HUES64 (cell line): Measurements from ENCODE around the gene SLC48A1.
"Not testable (repeated sequence)": the region's sequence is repeated elsewhere in the genome, so short reads cannot be mapped to it uniquely, and the experiment has no call there.

Source experiments
- H3K27ac ChIP-seq: 2 replicates; pipeline ENCODE4 v1.7.0; 2013; ENCODE audit warnings: low read depth, low read length, inconsistent platforms
- H3K27me3 ChIP-seq: 2 replicates; pipeline ENCODE4 v1.6.1; 2013; ENCODE audit warnings: mild to moderate bottlenecking, low read length; ENCODE audit not compliant: insufficient read depth
- H3K36me3 ChIP-seq: 2 replicates; pipeline ENCODE4 v1.6.1; 2013; ENCODE audit warnings: mild to moderate bottlenecking, low read length; ENCODE audit not compliant: insufficient read depth
- H3K4me1 ChIP-seq: 2 replicates; pipeline ENCODE4 v1.6.1; 2013; ENCODE audit warnings: mild to moderate bottlenecking, low read length, moderate library complexity; ENCODE audit not compliant: insufficient read depth
- H3K4me3 ChIP-seq: 2 replicates; pipeline ENCODE4 v1.5.1; 2013; ENCODE audit warnings: mild to moderate bottlenecking, low read length, moderate library complexity
- H3K9ac ChIP-seq: 2 replicates; pipeline ENCODE4 v1.6.1; 2013; ENCODE audit warnings: mild to moderate bottlenecking, low read depth, low read length
- H3K9me3 ChIP-seq: 2 replicates; pipeline ENCODE4 v1.6.1; 2013; ENCODE audit warnings: low read depth, low read length; ENCODE audit not compliant: insufficient read depth
- WGBS: fragments of 150-250, 120-280 bp; methylation state at CpG from one replicate; pipeline ENCODE4 v1.1.7; 2013; ENCODE audit warnings: missing lambda C conversion rate; 5-methylcytosine and 5-hydroxymethylcytosine counted together

SLC48A1 gene

GRCh38 chr12:47809518-47809917, 36.5 kb downstream of the SLC48A1 start:
- not testable (repeated sequence) for H3K27ac ChIP-seq, H3K9ac ChIP-seq, H3K27me3 ChIP-seq, H3K9me3 ChIP-seq, H3K4me3 ChIP-seq
- peaks cover 63% of the 10 kb centered on the region for H3K4me1 ChIP-seq
- peaks cover 15% of the 10 kb centered on the region for H3K36me3 ChIP-seq
- 96% methylated on average over 8 of the region's 9 CpGs for WGBS

GRCh38 chr12:47811072-47811396, 38.0 kb downstream of the SLC48A1 start:
- Histone ChIP-seq H3K36me3 (peaks cover 8% of the 10 kb centered on the region; the same call in 1 of the 2 replicates), H3K27ac (peak overlapping the region; percentile 61; the same call in 1 of the 2 replicates), H3K4me1 (peaks cover 67% of the 10 kb centered on the region), H3K9ac (no peak overlapping the region), H3K27me3 (no peaks in the 10 kb centered on the region), H3K4me3 (no peak overlapping the region), H3K9me3 (no peaks in the 10 kb centered on the region)
- WGBS: 14% methylated on average over 2 of the region's 2 CpGs

DNA sequence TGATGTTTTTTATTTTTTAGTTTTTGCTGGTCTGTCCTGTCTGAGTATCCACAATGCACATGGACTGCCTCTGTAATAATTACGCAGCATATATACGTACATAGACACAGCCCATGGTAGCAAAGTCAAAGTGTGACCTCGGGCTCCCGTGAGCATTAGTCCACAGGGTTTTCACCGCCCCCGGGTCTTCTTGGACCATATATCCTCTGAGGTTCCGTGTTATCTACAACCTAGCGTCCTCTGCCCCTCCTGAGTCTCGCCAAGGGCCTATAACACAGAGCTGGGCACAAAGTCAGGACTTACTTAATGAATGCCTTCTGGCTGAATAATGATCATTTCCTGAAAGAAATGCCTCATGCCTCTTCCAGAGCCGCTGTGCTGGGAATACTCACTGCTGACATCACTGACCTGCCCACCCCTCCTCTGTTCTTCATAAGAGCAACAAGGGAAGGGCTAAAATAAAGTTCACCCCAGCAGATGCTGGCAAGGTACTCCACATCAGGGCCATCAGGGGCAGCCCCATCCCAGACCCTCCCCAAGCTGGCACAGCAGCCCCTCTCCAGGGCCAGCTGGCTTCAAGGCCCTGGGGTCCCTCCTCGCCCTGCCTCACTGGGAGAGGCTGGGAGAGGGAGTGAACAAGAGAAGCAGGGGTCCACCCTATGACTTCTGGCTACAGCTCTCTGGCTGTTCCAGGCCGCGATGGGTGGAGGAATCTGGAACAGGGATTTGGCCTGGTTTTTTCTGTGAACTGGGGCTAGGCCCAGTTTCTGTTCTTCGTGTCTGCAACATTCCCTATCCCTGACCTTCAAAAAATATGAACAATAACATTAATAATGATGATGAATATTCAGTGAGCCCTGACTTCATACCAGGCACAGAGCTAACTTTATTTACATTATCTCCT, 38.8 kb downstream of the SLC48A1 start:
- WGBS: 86% methylated on average over 13 of the region's 14 CpGs
- Histone ChIP-seq H3K36me3 (peaks cover 6% of the 10 kb centered on the region; the same call in 1 of the 2 replicates), H3K4me3 (peak overlapping the region; percentile 41; the same call in 1 of the 2 replicates), H3K27me3 (no peaks in the 10 kb centered on the region), H3K27ac (peak overlapping the region; percentile 98), H3K4me1 (peaks cover 73% of the 10 kb centered on the region), H3K9me3 (no peaks in the 10 kb centered on the region), H3K9ac (peak overlapping the region; percentile 22)

DNA sequence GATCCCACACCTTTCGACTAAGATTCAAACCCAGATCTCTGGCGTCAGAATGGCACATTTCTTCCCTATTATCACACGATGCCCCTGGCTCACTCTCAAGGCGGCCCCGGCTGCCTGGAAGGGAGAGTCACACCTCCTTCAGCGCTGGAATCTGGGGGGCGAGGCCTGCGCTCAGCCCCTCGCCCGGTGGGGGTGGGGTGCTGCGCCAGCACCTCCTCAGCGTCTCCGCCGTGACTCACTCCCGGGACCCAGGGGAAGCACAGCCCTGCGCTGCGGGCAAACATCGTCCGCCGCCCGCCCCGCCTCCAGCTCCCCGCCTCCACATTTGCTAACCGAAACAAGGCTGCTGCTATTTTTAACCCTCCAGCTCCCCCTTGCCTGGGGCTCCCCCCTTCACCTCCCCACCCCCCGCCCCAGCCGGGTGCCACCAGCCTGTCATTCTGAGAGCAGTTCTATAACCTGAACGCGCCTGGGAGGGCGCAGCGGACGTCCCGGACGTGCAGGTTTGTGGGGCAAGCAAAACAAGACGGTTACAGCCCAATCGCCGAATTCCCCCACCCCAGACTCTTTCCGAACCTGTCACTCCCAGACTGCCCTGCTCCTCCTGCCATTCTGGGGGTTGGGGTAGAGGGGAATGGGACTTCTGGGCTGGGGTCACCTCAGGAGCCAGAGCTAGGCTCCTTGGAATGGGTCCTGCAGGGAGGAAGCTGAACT, 39.9 kb downstream of the SLC48A1 start:
- H3K4me3 ChIP-seq: peak overlapping the region; percentile 41
- peak overlapping the region; percentile 98 for H3K27ac ChIP-seq
- peaks cover 76% of the 10 kb centered on the region for H3K4me1 ChIP-seq
- H3K36me3 ChIP-seq: peaks cover 9% of the 10 kb centered on the region; the same call in 1 of the 2 replicates
- H3K27me3 ChIP-seq: no peaks in the 10 kb centered on the region
- H3K9me3 ChIP-seq: no peaks in the 10 kb centered on the region
- peak overlapping the region; percentile 33 for H3K9ac ChIP-seq
- WGBS: 3% methylated on average over 36 of the region's 37 CpGs

DNA sequence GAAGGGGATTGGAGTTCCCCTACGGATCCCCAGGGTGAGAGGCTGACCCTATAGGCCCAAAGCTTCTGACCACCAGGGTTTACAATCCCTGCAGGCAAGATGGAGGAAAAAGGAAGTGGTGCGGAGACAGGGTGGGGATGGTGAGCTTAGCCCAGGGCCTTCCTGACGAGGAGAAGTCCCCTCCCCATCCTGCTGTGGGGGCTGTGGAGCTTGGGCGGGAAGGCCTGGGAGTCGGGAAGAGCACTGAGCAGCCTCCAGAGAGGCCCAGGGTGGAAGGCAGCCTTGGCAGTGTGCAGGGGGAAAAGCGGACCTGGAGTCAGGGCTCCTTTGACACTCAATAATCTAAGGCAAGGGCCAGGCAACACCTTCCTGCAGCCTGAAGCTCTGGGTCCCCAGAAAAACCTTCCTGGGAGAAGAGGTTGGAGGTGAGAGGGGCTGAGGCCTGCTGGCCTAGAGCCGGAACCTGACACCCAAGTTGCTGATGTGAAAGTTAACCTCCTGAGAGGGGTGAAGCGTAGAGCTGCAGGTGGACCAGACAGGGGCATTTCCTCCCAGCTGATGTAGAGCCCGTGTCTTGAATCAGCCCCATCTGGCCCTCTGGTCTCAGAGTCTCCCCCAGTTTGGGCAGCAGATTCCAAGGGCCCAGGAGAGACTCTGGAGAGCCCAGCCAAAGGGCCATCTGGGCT, 40.6 kb downstream of the SLC48A1 start:
- WGBS: 49% methylated on average over 9 of the region's 9 CpGs
- peak overlapping the region; percentile 33; the same call in 1 of the 2 replicates for H3K9ac ChIP-seq
- H3K4me3 ChIP-seq: peak overlapping the region; percentile 41
- H3K9me3 ChIP-seq: no peaks in the 10 kb centered on the region
- H3K27me3 ChIP-seq: no peaks in the 10 kb centered on the region
- H3K36me3 ChIP-seq: peaks cover 12% of the 10 kb centered on the region; the same call in 1 of the 2 replicates
- peak overlapping the region; percentile 98 for H3K27ac ChIP-seq
- H3K4me1 ChIP-seq: peaks cover 76% of the 10 kb centered on the region

DNA sequence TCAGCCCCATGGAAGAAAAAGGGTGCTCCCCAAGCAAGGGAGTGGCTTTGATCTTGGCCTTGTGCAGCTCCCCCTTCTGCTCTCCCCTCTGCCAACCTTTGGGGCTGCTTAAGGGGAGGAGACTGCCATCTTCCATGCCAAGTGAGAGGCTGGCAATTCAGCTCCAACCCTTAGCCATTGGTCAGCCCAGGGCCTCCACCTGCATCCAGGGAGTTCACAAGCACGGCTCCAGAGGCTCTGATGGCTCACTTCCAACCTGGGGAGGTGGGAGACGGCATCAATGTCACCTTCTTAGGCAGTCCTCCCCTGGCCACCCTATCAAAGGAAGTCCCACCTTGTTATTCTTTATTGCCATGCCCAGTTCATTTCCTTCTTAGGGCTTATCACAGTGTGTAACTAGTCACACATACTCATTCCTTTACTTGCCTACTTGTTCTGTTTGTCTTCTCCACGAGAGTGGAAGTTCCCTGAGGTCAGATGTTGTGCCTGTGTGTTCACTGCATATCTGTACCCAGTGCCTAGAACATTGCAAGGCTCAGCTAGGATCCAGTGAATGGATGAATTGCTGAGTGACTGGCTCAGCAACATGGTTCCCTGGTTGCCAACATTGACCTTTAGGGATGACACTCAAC, 41.6 kb downstream of the SLC48A1 start:
- H3K4me3 ChIP-seq: no peak overlapping the region
- no peaks in the 10 kb centered on the region for H3K9me3 ChIP-seq
- H3K27me3 ChIP-seq: no peaks in the 10 kb centered on the region
- H3K27ac ChIP-seq: no peak overlapping the region; the same call in 1 of the 2 replicates
- no peak overlapping the region for H3K9ac ChIP-seq
- H3K36me3 ChIP-seq: peaks cover 12% of the 10 kb centered on the region; the same call in 1 of the 2 replicates
- H3K4me1 ChIP-seq: peaks cover 70% of the 10 kb centered on the region
- WGBS: 92% methylated on average over 3 of the region's 3 CpGs

DNA sequence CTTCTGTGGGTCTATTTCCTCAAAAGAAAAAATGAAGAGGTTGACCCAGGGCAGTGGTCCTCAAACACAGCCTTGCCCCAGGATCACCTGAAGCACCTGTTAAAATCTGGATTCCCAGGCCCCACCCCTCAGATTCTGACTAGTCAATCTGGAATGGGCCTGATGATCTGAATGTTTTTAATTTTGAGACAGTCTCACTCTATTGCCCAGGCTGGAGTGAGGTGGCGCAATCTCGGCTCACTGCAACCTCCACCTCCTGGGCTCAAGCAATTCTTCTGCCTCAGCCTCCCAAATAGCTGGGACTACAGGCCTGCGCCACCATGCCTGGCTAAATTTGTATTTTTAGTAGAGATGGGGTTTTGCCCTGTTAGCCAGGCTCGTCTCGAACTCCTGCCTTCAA, 42.4 kb downstream of the SLC48A1 start:
- not testable (repeated sequence) for H3K9ac ChIP-seq, H3K4me3 ChIP-seq, H3K27ac ChIP-seq, H3K9me3 ChIP-seq, H3K27me3 ChIP-seq
- WGBS: 95% methylated on average over 5 of the region's 5 CpGs
- H3K4me1 ChIP-seq: peaks cover 66% of the 10 kb centered on the region
- peaks cover 12% of the 10 kb centered on the region; the same call in 1 of the 2 replicates for H3K36me3 ChIP-seq

DNA sequence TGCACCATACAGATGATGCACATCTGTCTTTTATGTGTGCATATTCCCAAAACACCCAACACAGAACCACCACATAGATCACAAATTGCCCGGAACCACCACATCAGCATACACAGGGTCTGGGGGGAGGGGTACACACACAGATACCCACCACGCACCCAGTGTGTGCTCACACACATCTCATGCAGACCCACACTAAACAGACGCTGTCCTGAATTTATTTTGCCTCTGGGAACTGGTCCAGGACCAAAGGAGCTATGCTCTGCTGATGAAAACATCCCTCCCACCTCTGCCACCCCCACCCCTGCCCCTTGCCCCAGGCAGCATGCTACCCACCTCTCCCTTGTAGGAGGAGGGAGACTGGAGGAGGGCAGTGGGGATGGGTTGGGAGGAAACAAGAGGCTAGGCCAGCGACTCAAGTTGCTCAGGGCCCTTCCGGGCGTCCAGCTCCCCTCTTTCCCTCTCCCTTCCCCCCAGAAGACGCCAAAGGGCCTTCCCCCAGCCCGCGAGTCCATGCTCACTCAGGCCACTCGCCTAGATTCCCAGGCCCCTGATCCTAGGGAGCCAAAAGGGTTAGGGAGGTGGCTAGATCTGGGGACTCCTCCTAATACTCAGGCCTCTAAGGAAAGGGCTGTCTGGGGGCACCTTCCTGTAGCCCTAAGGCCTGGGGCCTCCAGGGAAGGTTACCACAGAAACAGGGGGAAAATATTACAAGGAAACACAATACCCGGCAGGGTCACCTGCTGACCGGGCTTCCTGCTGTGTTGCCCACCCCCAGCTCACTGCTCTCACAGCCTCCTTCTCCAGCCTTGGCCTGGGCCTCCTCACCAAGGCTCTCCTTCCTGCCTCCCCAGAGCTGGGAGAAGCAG, 43.6 kb downstream of the SLC48A1 start:
- H3K27me3 ChIP-seq: no peaks in the 10 kb centered on the region
- no peaks in the 10 kb centered on the region for H3K9me3 ChIP-seq
- peak overlapping the region; percentile 22 for H3K9ac ChIP-seq
- peak overlapping the region; percentile 63 for H3K27ac ChIP-seq
- peak overlapping the region; percentile 8; the same call in 1 of the 2 replicates for H3K4me3 ChIP-seq
- peaks cover 63% of the 10 kb centered on the region for H3K4me1 ChIP-seq
- peaks cover 12% of the 10 kb centered on the region; the same call in 1 of the 2 replicates for H3K36me3 ChIP-seq
- WGBS: 57% methylated on average over 11 of the region's 12 CpGs

- H3K27ac ChIP-seq: peak overlapping the region; percentile 63
- H3K4me3 ChIP-seq: peak overlapping the region; percentile 8; the same call in 1 of the 2 replicates
- 66% methylated on average over 7 of the region's 7 CpGs for WGBS
- peaks cover 61% of the 10 kb centered on the region for H3K4me1 ChIP-seq
- peak overlapping the region; percentile 22; the same call in 1 of the 2 replicates for H3K9ac ChIP-seq
- H3K27me3 ChIP-seq: no peaks in the 10 kb centered on the region
- H3K36me3 ChIP-seq: peaks cover 12% of the 10 kb centered on the region; the same call in 1 of the 2 replicates
- H3K9me3 ChIP-seq: no peaks in the 10 kb centered on the region
Measured at GRCh38 chr12:47817272-47818006, 44.4 kb downstream of the SLC48A1 start.
